Endothelial cell (in vitro differentiated cells): ENCODE data around the gene NPIPB2. TPM values are rescaled to one million over a fixed set of nuclear protein-coding genes. Genes with fewer than 3 reads are reported as not detected.
"Not testable (repeated sequence)": the region's sequence is repeated elsewhere in the genome, so short reads cannot be mapped to it uniquely, and the experiment has no call there.

ENCODE experiments used
- DNase-seq: peaks from one replicate; pipeline ENCODE4 v3.0.0; 2021; ENCODE audit warnings: low spot score
- H3K27ac Mint-ChIP-seq: one replicate; pipeline ENCODE4 v1.8.0; 2021; ENCODE audit warnings: mixed read lengths, inconsistent platforms; ENCODE audit not compliant: unreplicated experiment
- H3K27me3 Mint-ChIP-seq: one replicate; pipeline ENCODE4 v1.8.0; 2021; ENCODE audit warnings: mild to moderate bottlenecking, moderate library complexity, mixed read lengths, inconsistent platforms; ENCODE audit not compliant: unreplicated experiment
- H3K36me3 Mint-ChIP-seq: one replicate; pipeline ENCODE4 v1.8.0; 2021; ENCODE audit warnings: mild to moderate bottlenecking, low read depth, mixed read lengths, inconsistent platforms; ENCODE audit not compliant: unreplicated experiment
- H3K4me1 Mint-ChIP-seq: one replicate; pipeline ENCODE4 v1.8.0; 2021; ENCODE audit warnings: mild to moderate bottlenecking, mixed read lengths, inconsistent platforms; ENCODE audit not compliant: unreplicated experiment
- H3K4me3 Mint-ChIP-seq: one replicate; pipeline ENCODE4 v1.8.0; 2021; ENCODE audit warnings: mild to moderate bottlenecking, mixed read lengths, inconsistent platforms; ENCODE audit not compliant: unreplicated experiment
- H3K9me3 Mint-ChIP-seq: one replicate; pipeline ENCODE4 v1.8.0; 2021; ENCODE audit warnings: mixed read lengths, inconsistent platforms; ENCODE audit not compliant: unreplicated experiment
- total RNA-seq: library from RNA; stranded (reverse); fragmentation: NEBNext Ultra II Directional; extraction: Animal tissue kit (Norgen Biotek cat#: 25700); gene quantifications from one replicate; pipeline ENCODE4 v1.2.1, GENCODE V29; 2021; ENCODE audit not compliant: unreplicated experiment
- TF ChIP-seq, protein P1 (sequence below): fragments of 200-600 bp; sonication (generic); IDR thresholded peaks from one replicate; pipeline ENCODE4 v1.5.0; 2021; ENCODE audit warnings: antibody characterized with exemption; ENCODE audit not compliant: unreplicated experiment

NPIPB2 gene
- total RNA-seq, 1 donor from 2014 or later = 4.4 TPM

DNA sequence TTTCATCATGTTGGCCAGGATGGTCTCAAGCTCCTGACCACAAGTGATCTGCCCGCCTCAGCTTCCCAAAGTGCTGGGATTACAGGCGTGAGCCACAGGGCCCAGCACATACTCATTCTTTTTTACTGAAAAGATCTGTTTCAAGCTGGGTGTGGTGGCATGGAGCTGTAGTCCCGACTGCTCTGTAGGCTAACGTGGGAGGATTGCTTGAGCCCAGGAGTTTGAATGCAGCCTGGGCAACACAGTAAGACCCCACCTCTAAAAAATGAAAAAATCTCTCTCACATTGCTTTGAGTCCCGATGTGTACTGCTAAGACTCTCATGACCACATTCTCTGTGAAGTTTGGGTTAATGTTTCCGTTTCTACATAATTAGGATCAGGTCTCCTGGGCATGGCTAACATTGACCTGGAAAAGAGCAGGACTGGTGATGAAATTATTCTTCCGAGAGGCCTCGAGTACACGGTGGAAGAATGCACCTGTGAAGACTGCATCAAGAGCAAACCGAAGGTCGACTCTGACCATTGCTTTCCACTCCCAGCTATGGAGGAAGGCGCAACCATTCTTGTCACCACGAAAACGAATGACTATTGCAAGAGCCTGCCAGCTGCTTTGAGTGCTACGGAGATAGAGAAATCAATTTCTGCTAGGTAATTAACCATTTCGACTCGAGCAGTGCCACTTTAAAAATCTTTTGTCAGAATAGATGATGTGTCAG, 25.5 kb upstream of the NPIPB2 start:
- TF ChIP-seq, protein P1, sequence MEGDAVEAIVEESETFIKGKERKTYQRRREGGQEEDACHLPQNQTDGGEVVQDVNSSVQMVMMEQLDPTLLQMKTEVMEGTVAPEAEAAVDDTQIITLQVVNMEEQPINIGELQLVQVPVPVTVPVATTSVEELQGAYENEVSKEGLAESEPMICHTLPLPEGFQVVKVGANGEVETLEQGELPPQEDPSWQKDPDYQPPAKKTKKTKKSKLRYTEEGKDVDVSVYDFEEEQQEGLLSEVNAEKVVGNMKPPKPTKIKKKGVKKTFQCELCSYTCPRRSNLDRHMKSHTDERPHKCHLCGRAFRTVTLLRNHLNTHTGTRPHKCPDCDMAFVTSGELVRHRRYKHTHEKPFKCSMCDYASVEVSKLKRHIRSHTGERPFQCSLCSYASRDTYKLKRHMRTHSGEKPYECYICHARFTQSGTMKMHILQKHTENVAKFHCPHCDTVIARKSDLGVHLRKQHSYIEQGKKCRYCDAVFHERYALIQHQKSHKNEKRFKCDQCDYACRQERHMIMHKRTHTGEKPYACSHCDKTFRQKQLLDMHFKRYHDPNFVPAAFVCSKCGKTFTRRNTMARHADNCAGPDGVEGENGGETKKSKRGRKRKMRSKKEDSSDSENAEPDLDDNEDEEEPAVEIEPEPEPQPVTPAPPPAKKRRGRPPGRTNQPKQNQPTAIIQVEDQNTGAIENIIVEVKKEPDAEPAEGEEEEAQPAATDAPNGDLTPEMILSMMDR = no peak
- no peak for DNase-seq
- Mint-ChIP-seq H3K4me1 (no peaks in the 10 kb centered on the region), H3K9me3 (no peaks in the 10 kb centered on the region), H3K4me3 (no peak overlapping the region), H3K27ac (no peak overlapping the region), H3K27me3 (no peaks in the 10 kb centered on the region), H3K36me3 (no peaks in the 10 kb centered on the region)

DNA sequence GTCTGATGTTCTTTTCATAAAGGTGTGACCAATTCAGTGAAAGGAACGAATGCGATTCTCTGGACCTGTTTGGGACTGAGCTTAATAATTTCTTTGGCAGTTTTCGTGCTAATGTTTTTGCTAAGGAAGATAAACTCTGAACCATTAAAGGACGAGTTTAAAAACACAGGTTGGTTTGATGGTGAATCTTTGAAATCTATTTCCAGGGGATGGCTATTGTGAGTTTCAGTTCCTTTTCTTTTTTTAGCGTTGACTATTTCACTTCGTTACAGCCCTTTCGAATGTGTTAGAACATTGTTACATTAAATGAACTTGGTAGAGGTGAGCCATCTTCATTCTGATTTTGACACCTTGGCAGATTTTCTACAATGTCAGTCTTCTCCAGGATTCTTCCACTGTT, 24.3 kb upstream of the NPIPB2 start:
- Mint-ChIP-seq H3K4me1 (no peaks in the 10 kb centered on the region), H3K9me3 (no peaks in the 10 kb centered on the region), H3K27me3 (no peaks in the 10 kb centered on the region), H3K36me3 (no peaks in the 10 kb centered on the region), H3K27ac (no peak overlapping the region), H3K4me3 (no peak overlapping the region)
- TF ChIP-seq, protein P1 = no peak
- no peak for DNase-seq

DNA sequence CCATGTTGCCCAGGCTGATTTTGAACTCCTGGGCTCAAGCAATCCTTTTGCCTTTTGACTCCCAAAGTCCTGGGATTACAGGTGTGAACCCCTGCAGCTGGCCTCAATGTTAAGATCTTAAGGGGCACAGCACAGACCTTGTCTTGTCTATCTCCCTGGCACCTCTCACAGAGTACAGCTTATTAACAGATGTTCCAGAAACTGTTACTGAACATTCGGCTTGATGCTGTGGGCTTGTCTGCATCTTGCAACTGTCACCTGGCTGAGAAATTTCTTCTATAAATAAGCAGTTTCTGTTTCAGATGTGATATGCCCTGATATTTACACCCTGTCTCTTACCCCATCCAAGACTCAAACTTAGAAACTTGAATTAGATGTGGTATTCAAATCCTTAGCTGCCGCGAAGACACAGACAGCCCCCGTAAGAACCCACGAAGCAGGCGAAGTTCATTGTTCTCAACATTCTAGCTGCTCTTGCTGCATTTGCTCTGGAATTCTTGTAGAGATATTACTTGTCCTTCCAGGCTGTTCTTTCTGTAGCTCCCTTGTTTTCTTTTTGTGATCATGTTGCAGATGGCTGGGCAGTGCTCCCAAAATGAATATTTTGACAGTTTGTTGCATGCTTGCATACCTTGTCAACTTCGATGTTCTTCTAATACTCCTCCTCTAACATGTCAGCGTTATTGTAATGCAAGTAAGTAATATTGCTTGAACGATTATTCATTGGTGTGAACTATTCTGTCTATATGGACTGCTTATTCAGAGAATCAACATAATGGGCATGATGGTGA, 23.1 kb upstream of the NPIPB2 start, which contains the start of gene TNFRSF17:
Gene TNFRSF17, plus strand, starts transcription at position 450 of the 791 bp plus-strand sequence. Its CDS starts 115 bp downstream, at position 565.
- no peaks in the 10 kb centered on the region for H3K36me3 Mint-ChIP-seq
- no peaks in the 10 kb centered on the region for H3K9me3 Mint-ChIP-seq
- H3K4me1 Mint-ChIP-seq = no peaks in the 10 kb centered on the region
- no peak for DNase-seq
- no peak within 1 kb of the TSS for H3K27ac Mint-ChIP-seq
- TF ChIP-seq, protein P1 = no peak
- H3K27me3 Mint-ChIP-seq = no peaks in the 10 kb centered on the region
- H3K4me3 Mint-ChIP-seq = no peak within 1 kb of the TSS

DNA sequence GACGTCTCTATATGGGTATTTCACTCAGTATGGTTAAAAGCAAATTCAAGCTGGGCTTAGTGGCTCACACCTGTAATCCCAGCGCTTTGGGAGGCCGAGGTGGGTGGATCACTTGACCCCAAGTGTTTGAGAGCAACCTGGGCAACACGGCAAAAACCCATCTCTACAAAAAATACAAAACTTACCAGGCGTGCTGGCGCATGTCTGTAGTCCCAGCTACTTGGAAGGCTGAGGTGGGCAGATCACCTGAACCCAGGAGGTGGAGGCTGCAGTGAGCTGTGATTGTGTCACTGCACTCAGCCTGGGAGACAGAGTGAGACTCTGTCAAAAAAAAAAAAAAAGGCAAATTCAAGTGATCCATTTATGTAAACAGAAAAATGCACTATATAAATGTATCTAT, 21.9 kb upstream of the NPIPB2 start:
- Mint-ChIP-seq H3K36me3 (no peaks in the 10 kb centered on the region), H3K9me3 (no peaks in the 10 kb centered on the region), H3K4me1 (no peaks in the 10 kb centered on the region), H3K4me3 (no peak overlapping the region), H3K27ac (no peak overlapping the region), H3K27me3 (no peaks in the 10 kb centered on the region)
- TF ChIP-seq, protein P1 = no peak
- no peak for DNase-seq

DNA sequence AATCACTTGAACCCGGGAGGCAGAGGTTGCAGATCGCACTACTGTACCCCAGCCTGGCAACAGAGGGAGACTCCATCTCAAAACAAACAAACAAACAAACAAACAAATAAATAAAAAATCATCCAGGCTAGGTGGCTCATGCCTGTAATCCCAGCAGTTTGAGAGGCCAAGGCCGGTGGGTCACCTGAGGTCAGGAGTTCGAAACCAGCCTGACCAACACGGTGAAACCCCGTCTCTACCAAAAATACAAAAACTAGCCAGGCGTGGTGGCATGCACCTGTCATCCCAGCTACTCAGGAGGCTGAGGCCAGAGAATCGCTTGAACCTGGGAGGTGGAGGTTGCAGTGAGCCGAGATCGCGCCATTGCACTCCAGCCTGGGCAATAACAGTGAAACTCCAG, 21.1 kb upstream of the NPIPB2 start:
- H3K27me3 Mint-ChIP-seq, H3K27ac Mint-ChIP-seq: not testable (repeated sequence)

DNA sequence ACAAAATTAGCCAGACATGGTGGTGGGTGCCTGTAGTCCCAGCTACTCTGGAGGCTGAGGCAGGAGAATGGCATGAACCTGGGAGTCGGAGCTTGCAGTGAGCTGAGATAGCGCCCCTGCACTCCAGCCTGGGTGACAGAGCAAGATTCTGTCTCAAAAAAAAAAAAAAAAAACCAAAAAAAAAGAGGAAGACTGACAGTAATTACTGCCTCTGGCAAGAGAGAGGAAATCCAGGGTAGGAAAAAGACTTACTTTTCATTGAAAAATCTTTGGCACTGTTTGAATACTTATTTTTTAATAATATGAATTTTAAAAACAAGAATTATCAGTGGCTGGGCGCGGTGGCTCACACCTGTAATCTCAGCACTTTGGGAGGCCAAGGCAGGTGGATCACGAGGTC, 20.6 kb upstream of the NPIPB2 start:
- H3K4me1 Mint-ChIP-seq, DNase-seq, H3K4me3 Mint-ChIP-seq, H3K27me3 Mint-ChIP-seq, H3K9me3 Mint-ChIP-seq, H3K27ac Mint-ChIP-seq, H3K36me3 Mint-ChIP-seq: not testable (repeated sequence)

More for the DNA sequence above, 21.1 kb upstream of the NPIPB2 start:
- H3K4me3 Mint-ChIP-seq, DNase-seq, H3K9me3 Mint-ChIP-seq, H3K4me1 Mint-ChIP-seq, H3K36me3 Mint-ChIP-seq: not testable (repeated sequence)
